PC-9 (cell line): ENCODE data around the gene MAGEF1. TPM values are rescaled to one million over a fixed set of nuclear protein-coding genes. Genes with fewer than 3 reads are reported as not detected.

Experiments used
- BruUV-seq: library from RNA; stranded (reverse); fragments of 400-500 nt; replicated peaks from 2 replicates; lab custom pipeline; 2021; lab: Mats Ljungman, UMichigan
- CTCF ChIA-PET: fragments of 300-600 bp; sonication (Branson Sonifier 250); formaldehyde crosslinking; loops from one replicate; lab custom pipeline; 2022; ENCODE audit warnings: antibody characterized with exemption; lab: Charles Lee
- POLR2A ChIA-PET: fragments of 300-600 bp; sonication (Branson Sonifier 250); formaldehyde crosslinking; loops from one replicate; lab custom pipeline; 2022; ENCODE audit warnings: antibody characterized with exemption; ENCODE audit not compliant: unreplicated experiment; lab: Charles Lee
- DNase-seq, 2 experiments: peaks; one replicate each; pipeline versions ENCODE4 v3.0.0 to v3.0.0-alpha.2; 2015 to 2022; ENCODE audit warnings: mixed read lengths in 1 of 2
- H2AFZ ChIP-seq: fragments of 200-600 bp; sonication (generic); 2 replicates; pipeline ENCODE4 v1.8.1; 2017; ENCODE audit warnings: antibody characterized with exemption
- H3F3A ChIP-seq: fragments of 200-600 bp; sonication (generic); 2 replicates; pipeline ENCODE4 v1.8.1; 2017; ENCODE audit warnings: antibody characterized with exemption, mild to moderate bottlenecking, low read depth; ENCODE audit not compliant: insufficient read depth
- H3K27ac ChIP-seq: fragments of 200-600 bp; sonication (generic); 2 replicates; pipeline ENCODE4 v1.6.1; 2016; ENCODE audit warnings: mixed run types
- H3K27me3 ChIP-seq: fragments of 200-600 bp; sonication (generic); 2 replicates; pipeline ENCODE4 v1.6.1; 2016; ENCODE audit warnings: low read depth, mixed run types; ENCODE audit not compliant: insufficient read depth
- H3K36me3 ChIP-seq: fragments of 200-600 bp; sonication (generic); 2 replicates; pipeline ENCODE4 v1.6.1; 2016; ENCODE audit warnings: low read depth, mixed run types
- H3K4me1 ChIP-seq: fragments of 200-600 bp; sonication (generic); replicated peaks from 2 replicates; pipeline ENCODE4 v1.6.1; 2016; ENCODE audit warnings: mixed run types; ENCODE audit not compliant: insufficient read depth
- H3K4me2 ChIP-seq: fragments of 200-600 bp; sonication (generic); 2 replicates; pipeline ENCODE4 v1.6.1; 2017; ENCODE audit warnings: mixed run types
- H3K4me3 ChIP-seq: fragments of 200-600 bp; sonication (generic); 2 replicates; pipeline ENCODE4 v1.6.1; 2016; ENCODE audit warnings: mixed run types
- H3K79me2 ChIP-seq: fragments of 200-600 bp; sonication (generic); 2 replicates; pipeline ENCODE4 v1.6.1; 2017; ENCODE audit warnings: low read depth, mixed run types
- H3K9me2 ChIP-seq: fragments of 200-600 bp; sonication (generic); 2 replicates; pipeline ENCODE4 v1.8.1; 2017; ENCODE audit warnings: mild to moderate bottlenecking; ENCODE audit not compliant: insufficient read depth
- H3K9me3 ChIP-seq: fragments of 200-600 bp; sonication (generic); 2 replicates; pipeline ENCODE4 v1.8.1; 2016; ENCODE audit warnings: low read depth; ENCODE audit not compliant: insufficient read depth
- H4K20me1 ChIP-seq: fragments of 200-600 bp; sonication (generic); 2 replicates; pipeline ENCODE4 v1.8.1; 2017; ENCODE audit not compliant: insufficient read depth
- CTCF ChIP-seq: fragments of 200-600 bp; sonication (generic); conservative IDR thresholded peaks from 2 replicates; pipeline ENCODE4 v1.6.1; 2017; ENCODE audit warnings: mixed run types, antibody characterized with exemption, mild to moderate bottlenecking, moderate library complexity
- EZH2 ChIP-seq: fragments of 200-600 bp; sonication (generic); IDR thresholded peaks from 2 replicates; pipeline ENCODE4 v1.8.0; 2017; ENCODE audit warnings: antibody characterized with exemption, low read depth
- intact Hi-C: fragments of 100-400 bp; cut with micrococcal nuclease; formaldehyde crosslinking; loops from one replicate; pipeline ENCODE4 v1.10.0; 2022; ENCODE audit not compliant: unreplicated experiment
- total RNA-seq: library from RNA; stranded (reverse); gene quantifications from 2 replicates; pipeline ENCODE4 v1.2.3, GENCODE V29; 2021

Gene MAGEF1
- total RNA-seq, 1 experiment from 2014 or later, result 97.2 TPM

GRCh38 chr3:184660931-184661330 is 50.9 kb downstream of the MAGEF1 start:
- BruUV-seq, result no TSS peak
- peaks cover 18% of the 10 kb centered on the region for H3F3A ChIP-seq
- H4K20me1 ChIP-seq, result no peaks in the 10 kb centered on the region
- CTCF ChIA-PET, result no interaction called here
- H3K36me3 ChIP-seq, result no peaks in the 10 kb centered on the region
- no peaks in the 10 kb centered on the region for H3K79me2 ChIP-seq
- H3K4me3 ChIP-seq, result no peak overlapping the region
- H3K4me2 ChIP-seq, result no peak overlapping the region
- H3K4me1 ChIP-seq, result peaks cover 29% of the 10 kb centered on the region
- H3K27ac ChIP-seq, result no peak overlapping the region
- H3K27me3 ChIP-seq, result no peaks in the 10 kb centered on the region
- intact Hi-C loops, result loop anchor here (1.0 kb wide), 1 partner anchor 51 kb away; the partner anchor contains the start of gene MAGEF1
- TF ChIP-seq EZH2, result no peak
- TF ChIP-seq CTCF, result no peak
- H2AFZ ChIP-seq, result no peak overlapping the region
- DNase-seq, result no peak
- POLR2A ChIA-PET, result interaction anchor here (0.7 kb wide), 1 partner anchor 100 kb away, joined by 21 read pairs; no protein-coding TSS in a partner anchor
- H3K9me2 ChIP-seq, result no peaks in the 10 kb centered on the region
- H3K9me3 ChIP-seq, result no peaks in the 10 kb centered on the region

Other genes starting within 250 kb of the MAGEF1 start
- gene EPHB3, start 150.3 kb downstream of the MAGEF1 start, total RNA-seq, result 12.0 and 15.7 TPM in 2 replicates
- 71.8 and 80.8 TPM in 2 replicates for gene VPS8, start 100.1 kb upstream of the MAGEF1 start, total RNA-seq